Vagina (tissue), 2 donors: ENCODE results near the gene UQCR11. TPM values are rescaled to one million over a fixed set of nuclear protein-coding genes. Genes with fewer than 3 reads are reported as not detected.

Experiments
- DNase-seq, 2 donors: peaks; one replicate each; pipeline ENCODE4 v3.0.0-alpha.2; 2017; ENCODE audit errors: extremely low spot score in 2 of 2
- H3K27ac ChIP-seq: fragments of 200-600 bp; sonication (generic); one replicate; pipeline ENCODE4 v1.5.1; 2019
- H3K27me3 ChIP-seq: fragments of 200-600 bp; sonication (generic); one replicate; pipeline ENCODE4 v1.5.1; 2019
- H3K36me3 ChIP-seq, 2 donors: fragments of 200-600 bp; sonication (generic); one replicate each; pipeline ENCODE4 v1.5.1; 2017 to 2019
- H3K4me1 ChIP-seq: fragments of 200-600 bp; sonication (generic); one replicate; pipeline ENCODE4 v1.5.1; 2019
- H3K4me3 ChIP-seq, 2 donors: fragments of 200-600 bp; sonication (generic); 1 replicate in 1 of 2; 2 replicates in 1 of 2; pipeline ENCODE4 v1.5.1; 2016 to 2019
- H3K9me3 ChIP-seq: fragments of 200-600 bp; sonication (generic); one replicate; pipeline ENCODE4 v1.5.1; 2019
- CTCF ChIP-seq, 3 experiments: fragments of 450-650 bp in 2 of 3; fragments of 200-600 bp in 1 of 3; sonication (generic) in 1 of 3; IDR thresholded peaks; one replicate each; pipeline ENCODE4 v1.5.1; 2017 to 2019; ENCODE audit warnings: antibody characterized with exemption in 3 of 3, mild to moderate bottlenecking in 2 of 3, moderate library complexity in 2 of 3
- POLR2A ChIP-seq, 2 donors: fragments of 450-650 bp; IDR thresholded peaks; one replicate each; pipeline ENCODE4 v1.6.1; 2017; ENCODE audit warnings: antibody characterized with exemption in 2 of 2, mild to moderate bottlenecking in 2 of 2, moderate library complexity in 2 of 2
- POLR2AphosphoS5 ChIP-seq, 2 donors: sonication (generic); formaldehyde crosslinking; IDR thresholded peaks; one replicate each; pipeline ENCODE4 v1.9.0; 2017; ENCODE audit warnings: antibody characterized with exemption in 2 of 2, mild to moderate bottlenecking in 2 of 2, low read depth in 1 of 2; ENCODE audit not compliant: insufficient read depth in 1 of 2
- intact Hi-C: fragments of 100-400 bp; cut with DNase I; formaldehyde crosslinking; loops from one replicate; pipeline ENCODE4 v1.15.1; 2023
- total RNA-seq: library from RNA; depleted of rRNA; stranded (reverse); fragments of >200 nt; gene quantifications from one replicate; pipeline ENCODE4 v1.2.3, GENCODE V29; 2016

Gene UQCR11
- total RNA-seq, 1 donor from 2014 or later, result 79.8 TPM

- H3K27me3 ChIP-seq, result no peaks in the 10 kb centered on the region
- H3K4me1 ChIP-seq, result peaks cover 12% of the 10 kb centered on the region
- H3K4me3 ChIP-seq, result no peak overlapping the region
- no peaks in the 10 kb centered on the region for H3K9me3 ChIP-seq
- TF ChIP-seq POLR2AphosphoS5 (IDR thresholded peaks at IDR 0.05; ENCODE audit: insufficient read depth in 1 of 2, low read depth in 1 of 2), result no peak
- TF ChIP-seq CTCF (IDR thresholded peaks at IDR 0.05), result no peak
- no peak for TF ChIP-seq POLR2A (IDR thresholded peaks at IDR 0.05)
- no peak overlapping the region for H3K27ac ChIP-seq
- peaks cover 0 to 4% of the 10 kb centered on the region in 2 donors for H3K36me3 ChIP-seq
- intact Hi-C loops, result no loop called here
- no peak for DNase-seq
Observed at GRCh38 chr19:1558552-1558951, 46.7 kb downstream of the UQCR11 start.

- intact Hi-C loops, result no loop called here
- DNase-seq, result no peak
- H3K27me3 ChIP-seq, result no peaks in the 10 kb centered on the region
- H3K27ac ChIP-seq, result no peak overlapping the region
- peaks cover 12% of the 10 kb centered on the region for H3K4me1 ChIP-seq
- no peaks in the 10 kb centered on the region for H3K9me3 ChIP-seq
- TF ChIP-seq CTCF (IDR thresholded peaks at IDR 0.05) (no peak), POLR2A (IDR thresholded peaks at IDR 0.05) (no peak), POLR2AphosphoS5 (IDR thresholded peaks at IDR 0.05; ENCODE audit: insufficient read depth in 1 of 2, low read depth in 1 of 2) (no peak)
- no peak overlapping the region for H3K4me3 ChIP-seq
- peaks cover 0 to 4% of the 10 kb centered on the region in 2 donors for H3K36me3 ChIP-seq
Observed at GRCh38 chr19:1556390-1557070, 48.7 kb downstream of the UQCR11 start.

- Histone ChIP-seq H3K4me3 (no peak overlapping the region), H3K27me3 (no peaks in the 10 kb centered on the region), H3K9me3 (no peaks in the 10 kb centered on the region), H3K27ac (no peak overlapping the region), H3K36me3 (peaks cover 0 to 4% of the 10 kb centered on the region in 2 donors), H3K4me1 (peaks cover 6% of the 10 kb centered on the region)
- TF ChIP-seq CTCF (IDR thresholded peaks at IDR 0.05), result no peak
- TF ChIP-seq POLR2AphosphoS5 (IDR thresholded peaks at IDR 0.05; ENCODE audit: insufficient read depth in 1 of 2, low read depth in 1 of 2), result no peak
- TF ChIP-seq POLR2A (IDR thresholded peaks at IDR 0.05), result no peak
- intact Hi-C loops, result no loop called here
- no peak for DNase-seq
Observed at GRCh38 chr19:1555487-1556389, 49.5 kb downstream of the UQCR11 start.

GRCh38 chr19:1554968-1555367 is 50.3 kb downstream of the UQCR11 start:
- Histone ChIP-seq H3K36me3 (peaks cover 0 to 4% of the 10 kb centered on the region in 2 donors), H3K4me1 (no peaks in the 10 kb centered on the region), H3K27ac (no peak overlapping the region), H3K9me3 (no peaks in the 10 kb centered on the region), H3K4me3 (no peak overlapping the region), H3K27me3 (no peaks in the 10 kb centered on the region)
- intact Hi-C loops, result loop anchor here (5.0 kb wide), 1 partner anchor 122 kb away; no protein-coding TSS in a partner anchor
- TF ChIP-seq POLR2AphosphoS5 (IDR thresholded peaks at IDR 0.05; ENCODE audit: insufficient read depth in 1 of 2, low read depth in 1 of 2), result no peak
- TF ChIP-seq POLR2A (IDR thresholded peaks at IDR 0.05), result no peak
- no peak for TF ChIP-seq CTCF (IDR thresholded peaks at IDR 0.05)
- DNase-seq, result no peak
